SU-DHL-6 (cell line): ENCODE measurements around the gene SDCCAG8.

Experiments
- H2AFZ ChIP-seq: fragments of 200-600 bp; sonication (generic); 2 replicates; pipeline ENCODE4 v1.6.1; 2014; ENCODE audit warnings: low read depth, mild to moderate bottlenecking, moderate library complexity, mixed read lengths, antibody characterized with exemption, low read length; ENCODE audit not compliant: severe bottlenecking
- H3F3A ChIP-seq: fragments of 200-600 bp; shearing (Covaris generic); 2 replicates; pipeline ENCODE4 v1.6.0; 2016; ENCODE audit warnings: antibody characterized with exemption, mild to moderate bottlenecking; ENCODE audit not compliant: insufficient read depth
- H3K27ac ChIP-seq: fragments of 200-600 bp; sonication (generic); 2 replicates; pipeline ENCODE4 v1.5.1; 2016; ENCODE audit warnings: low read depth, mild to moderate bottlenecking, low read length, moderate library complexity, mixed read lengths
- H3K27me3 ChIP-seq: fragments of 200-600 bp; sonication (generic), shearing (Covaris generic); 2 replicates; pipeline ENCODE4 v1.6.0; 2014; ENCODE audit warnings: mild to moderate bottlenecking, low read length
- H3K36me3 ChIP-seq: fragments of 200-600 bp; sonication (generic); 2 replicates; pipeline ENCODE4 v1.6.1; 2014; ENCODE audit warnings: mild to moderate bottlenecking, low read length, mixed read lengths
- H3K4me2 ChIP-seq: fragments of 300-600, 200-600 bp; shearing (Covaris generic), sonication (generic); 2 replicates; pipeline ENCODE4 v1.6.0; 2014; ENCODE audit warnings: low read length, low read depth, mild to moderate bottlenecking; ENCODE audit not compliant: poor library complexity, severe bottlenecking
- H3K4me3 ChIP-seq: fragments of 200-600 bp; sonication (generic); 2 replicates; pipeline ENCODE4 v1.5.1; 2014; ENCODE audit warnings: antibody characterized with exemption, low read length, mild to moderate bottlenecking, mixed read lengths; ENCODE audit not compliant: insufficient read depth, poor library complexity, severe bottlenecking
- H3K79me2 ChIP-seq: fragments of 200-600 bp; sonication (generic); 2 replicates; pipeline ENCODE4 v1.6.1; 2014; ENCODE audit warnings: mild to moderate bottlenecking, low read length, moderate library complexity; ENCODE audit not compliant: insufficient read depth
- H3K9ac ChIP-seq: fragments of 200-600 bp; sonication (generic); 2 replicates; pipeline ENCODE4 v1.7.0; 2014; ENCODE audit warnings: mild to moderate bottlenecking, low read length
- H3K9me2 ChIP-seq: fragments of 200-600 bp; sonication (generic); replicated peaks from 2 replicates; pipeline ENCODE4 v1.6.1; 2014; ENCODE audit warnings: low read length; ENCODE audit not compliant: insufficient read depth
- H3K9me3 ChIP-seq: fragments of 200-600 bp; sonication (generic); 2 replicates; pipeline ENCODE4 v1.6.1; 2014; ENCODE audit warnings: low read length, mixed read lengths; ENCODE audit not compliant: insufficient read depth
- H4K20me1 ChIP-seq: fragments of 200-600 bp; sonication (generic); 2 replicates; pipeline ENCODE4 v1.6.1; 2014; ENCODE audit warnings: low read depth, mild to moderate bottlenecking, antibody characterized with exemption, low read length, moderate library complexity, mixed read lengths
- CTCF ChIP-seq: fragments of 200-600 bp; sonication (generic); IDR thresholded peaks from one replicate; pipeline ENCODE4 v1.5.1; 2017; ENCODE audit warnings: antibody characterized with exemption, mild to moderate bottlenecking, low read length, moderate library complexity; ENCODE audit not compliant: insufficient read depth, poor library complexity, severe bottlenecking
- EZH2phosphoT487 ChIP-seq: fragments of 200-600 bp; sonication (generic), shearing (Covaris generic); conservative IDR thresholded peaks from 2 replicates; pipeline ENCODE4 v1.6.1; 2018; ENCODE audit warnings: mild to moderate bottlenecking, antibody characterized with exemption, low read length, moderate library complexity, mixed read lengths

SDCCAG8 gene

GRCh38 chr1:243378669-243379068 is 122.8 kb downstream of the SDCCAG8 start:
- H2AFZ ChIP-seq: no peak overlapping the region
- H3F3A ChIP-seq: no peaks in the 10 kb centered on the region
- H3K9ac ChIP-seq: no peak overlapping the region
- no peaks in the 10 kb centered on the region for H3K79me2 ChIP-seq
- H3K4me2 ChIP-seq: no peak overlapping the region
- H3K9me3 ChIP-seq: peaks cover 7% of the 10 kb centered on the region; the same call in 1 of the 2 replicates
- no peak for TF ChIP-seq EZH2phosphoT487
- no peak for TF ChIP-seq CTCF
- no peak overlapping the region for H3K4me3 ChIP-seq
- H3K27ac ChIP-seq: no peak overlapping the region
- H3K36me3 ChIP-seq: 0 out of 2 replicates have a peak, but pooled peaks cover 8% of the 10 kb centered on the region
- no peaks in the 10 kb centered on the region for H4K20me1 ChIP-seq
- no peaks in the 10 kb centered on the region for H3K27me3 ChIP-seq
- H3K9me2 ChIP-seq: no peaks in the 10 kb centered on the region

DNA sequence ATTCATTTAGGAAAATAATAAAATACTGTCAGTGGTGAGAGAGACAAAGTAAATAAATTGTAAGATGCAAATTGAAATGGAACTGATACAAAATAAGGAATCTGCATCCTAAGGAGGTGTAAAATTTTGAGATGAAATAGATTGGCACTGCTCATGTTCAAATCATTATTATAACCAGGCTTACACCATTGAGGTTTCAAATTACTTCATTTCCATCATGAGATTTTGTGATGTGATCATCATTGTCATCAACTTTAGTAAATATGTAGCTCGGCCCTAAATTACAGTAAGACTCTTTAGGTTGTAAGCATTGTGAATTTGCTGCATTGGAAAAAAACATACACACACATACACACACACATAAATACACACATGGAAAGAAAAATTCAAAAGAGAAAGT is 123.4 kb downstream of the SDCCAG8 start:
- Histone ChIP-seq H3K4me3 (no peak overlapping the region), H3K27ac (no peak overlapping the region), H3K9me3 (peaks cover 4% of the 10 kb centered on the region; the same call in 1 of the 2 replicates), H3F3A (no peaks in the 10 kb centered on the region), H3K4me2 (no peak overlapping the region), H3K36me3 (0 out of 2 replicates have a peak, but pooled peaks cover 5% of the 10 kb centered on the region), H3K9ac (no peak overlapping the region), H3K79me2 (no peaks in the 10 kb centered on the region), H3K9me2 (no peaks in the 10 kb centered on the region), H2AFZ (no peak overlapping the region), H3K27me3 (no peaks in the 10 kb centered on the region), H4K20me1 (no peaks in the 10 kb centered on the region)
- TF ChIP-seq EZH2phosphoT487: no peak
- no peak for TF ChIP-seq CTCF

GRCh38 chr1:243379706-243380105 is 123.9 kb downstream of the SDCCAG8 start:
- no peak overlapping the region for H2AFZ ChIP-seq

More at GRCh38 chr1:243379706-243380105, 123.9 kb downstream of the SDCCAG8 start:
- H3F3A ChIP-seq: no peaks in the 10 kb centered on the region
- H3K4me3 ChIP-seq: no peak overlapping the region
- H4K20me1 ChIP-seq: no peaks in the 10 kb centered on the region
- no peaks in the 10 kb centered on the region for H3K36me3 ChIP-seq
- TF ChIP-seq CTCF: no peak
- no peaks in the 10 kb centered on the region for H3K9me2 ChIP-seq
- H3K27ac ChIP-seq: no peak overlapping the region
- no peaks in the 10 kb centered on the region for H3K9me3 ChIP-seq
- no peak overlapping the region for H3K9ac ChIP-seq
- no peaks in the 10 kb centered on the region for H3K27me3 ChIP-seq
- no peak overlapping the region for H3K4me2 ChIP-seq
- no peaks in the 10 kb centered on the region for H3K79me2 ChIP-seq
